Lower lobe of right lung (tissue), 2 donors: ENCODE data around the gene ARHGAP4. TPM values are rescaled to one million over a fixed set of nuclear protein-coding genes. Genes with fewer than 3 reads are reported as not detected.
A peak's percentile ranks its signal among the peaks of the same experiment; 100 is the strongest.

ENCODE experiments used
- ATAC-seq, 2 donors: fragments of 200-7000 bp; cut with Tn5 transposase; one replicate each; pipeline ENCODE4 v1.9.1; 2020 to 2022; ENCODE audit warnings: mild to moderate bottlenecking in 2 of 2, moderate library complexity in 2 of 2
- DNase-seq: peaks from one replicate; pipeline ENCODE4 v3.0.0-alpha.2; 2020
- H3K27ac ChIP-seq: fragments of 200-600 bp; one replicate; pipeline ENCODE4 v1.8.0; 2022
- H3K27me3 ChIP-seq: fragments of 200-600 bp; one replicate; pipeline ENCODE4 v1.8.0; 2022; ENCODE audit warnings: low read depth
- H3K36me3 ChIP-seq: fragments of 200-600 bp; one replicate; pipeline ENCODE4 v1.8.0; 2022; ENCODE audit warnings: mild to moderate bottlenecking
- H3K4me1 ChIP-seq: fragments of 200-600 bp; one replicate; pipeline ENCODE4 v1.8.0; 2022
- H3K4me3 ChIP-seq: fragments of 200-600 bp; one replicate; pipeline ENCODE4 v1.8.0; 2022; ENCODE audit warnings: mild to moderate bottlenecking
- H3K9me3 ChIP-seq: fragments of 200-600 bp; one replicate; pipeline ENCODE4 v1.8.0; 2022
- CTCF ChIP-seq: fragments of 200-600 bp; IDR thresholded peaks from one replicate; pipeline ENCODE4 v1.8.0; 2022; ENCODE audit warnings: antibody characterized with exemption, mild to moderate bottlenecking
- intact Hi-C: fragments of 100-400 bp; cut with DNase I; formaldehyde crosslinking; loops from one replicate; pipeline ENCODE4 v1.11.0; 2022
- total RNA-seq: library from RNA; stranded (reverse); fragmentation: NEBNext Ultra II Directional; extraction: Animal tissue kit (Norgen Biotek cat#: 25700); gene quantifications from one replicate; pipeline ENCODE4 v1.2.1, GENCODE V29; 2021
- donor health status: DM: no; HTN: yes; CAD: no; lungs with severe emphysema.

ARHGAP4 gene
- total RNA-seq, 1 donor from 2014 or later = 70.7 TPM

- DNase-seq (no peak), ATAC-seq (no peak)
- peaks cover 33% of the 10 kb centered on the region for H3K4me1 ChIP-seq
- peaks cover 27% of the 10 kb centered on the region for H3K36me3 ChIP-seq
- no peak for TF ChIP-seq CTCF
- H3K27me3 ChIP-seq = no peaks in the 10 kb centered on the region
- H3K4me3 ChIP-seq = no peak overlapping the region
- H3K27ac ChIP-seq = peak overlapping the region; percentile 64
- intact Hi-C loops = no loop called here
- no peaks in the 10 kb centered on the region for H3K9me3 ChIP-seq
Observed at GRCh38 chrX:153966283-153966688, 40.2 kb upstream of the ARHGAP4 start.

- H3K27ac ChIP-seq = no peak overlapping the region
- ATAC-seq (no peak), DNase-seq (no peak)
- no peak for TF ChIP-seq CTCF
- no peaks in the 10 kb centered on the region for H3K27me3 ChIP-seq
- H3K9me3 ChIP-seq = no peaks in the 10 kb centered on the region
- no peak overlapping the region for H3K4me3 ChIP-seq
- peaks cover 36% of the 10 kb centered on the region for H3K36me3 ChIP-seq
- intact Hi-C loops = no loop called here
- H3K4me1 ChIP-seq = peaks cover 33% of the 10 kb centered on the region
Observed at GRCh38 chrX:153965406-153965805, 39.3 kb upstream of the ARHGAP4 start.

GRCh38 chrX:153964105-153964504, 38.0 kb upstream of the ARHGAP4 start:
- no peak overlapping the region for H3K4me3 ChIP-seq
- H3K36me3 ChIP-seq = peaks cover 49% of the 10 kb centered on the region
- no peak for TF ChIP-seq CTCF
- no peak overlapping the region for H3K27ac ChIP-seq
- DNase-seq (no peak), ATAC-seq (no peak)
- H3K27me3 ChIP-seq = no peaks in the 10 kb centered on the region
- H3K4me1 ChIP-seq = peaks cover 30% of the 10 kb centered on the region
- H3K9me3 ChIP-seq = no peaks in the 10 kb centered on the region
- intact Hi-C loops = no loop called here

GRCh38 chrX:153963546-153963945, 37.5 kb upstream of the ARHGAP4 start:
- Histone ChIP-seq H3K4me1 (peaks cover 24% of the 10 kb centered on the region), H3K27ac (no peak overlapping the region), H3K9me3 (no peaks in the 10 kb centered on the region), H3K4me3 (no peak overlapping the region), H3K36me3 (peaks cover 55% of the 10 kb centered on the region), H3K27me3 (no peaks in the 10 kb centered on the region)
- TF ChIP-seq CTCF = no peak
- ATAC-seq = no peak
- DNase-seq = no peak
- intact Hi-C loops = no loop called here

GRCh38 chrX:153961292-153961691, 35.2 kb upstream of the ARHGAP4 start:
- intact Hi-C loops = no loop called here

More at GRCh38 chrX:153961292-153961691, 35.2 kb upstream of the ARHGAP4 start:
- Histone ChIP-seq H3K27me3 (no peaks in the 10 kb centered on the region), H3K36me3 (peaks cover 77% of the 10 kb centered on the region), H3K4me3 (no peak overlapping the region), H3K27ac (no peak overlapping the region), H3K4me1 (peaks cover 3% of the 10 kb centered on the region), H3K9me3 (no peaks in the 10 kb centered on the region)
- no peak for ATAC-seq
- DNase-seq = no peak
- TF ChIP-seq CTCF = no peak
